Measurements from ENCODE around the gene CTDSP2. TPM values are rescaled to one million over a fixed set of nuclear protein-coding genes. Genes with fewer than 3 reads are reported as not detected.

The CTDSP2 gene
- total RNA-seq, 1 donor from 2014 or later, result 82.6 TPM

DNA sequence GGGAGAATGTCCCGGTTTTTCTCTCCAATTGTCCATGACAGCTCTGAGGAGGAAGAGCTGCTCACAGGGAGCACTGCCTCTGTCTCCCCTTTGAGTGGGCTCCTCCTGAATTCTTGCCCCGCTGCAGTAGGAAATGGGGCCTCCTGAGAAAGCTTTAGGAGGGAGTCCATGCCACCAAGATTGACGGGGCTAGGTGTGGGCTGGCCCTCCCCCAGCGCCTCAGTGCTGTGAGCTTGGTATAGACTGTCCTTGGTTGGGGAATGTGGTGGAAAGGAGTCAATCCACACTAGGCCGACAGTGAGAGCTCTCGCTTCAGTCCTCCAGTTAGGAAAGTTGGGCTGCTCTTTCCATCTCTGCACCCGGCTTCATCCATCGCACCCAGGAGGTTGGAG is 23.4 kb upstream of the CTDSP2 start:
- no peaks in the 10 kb centered on the region for H3K9me3 ChIP-seq (replicated peaks)
- intact Hi-C loops (cut with micrococcal nuclease), result no loop called here
- no peak for TF ChIP-seq CTCF (IDR thresholded peaks at IDR 0.05; ENCODE audit: borderline replicate concordance)
- no peak overlapping the region for H3K4me3 ChIP-seq
- no peak for DNase-seq
- H3K27me3 ChIP-seq (ENCODE audit: low read depth), result no peaks in the 10 kb centered on the region
- H3K4me1 ChIP-seq, result peaks cover 30% of the 10 kb centered on the region
- peak overlapping the region; percentile 78 for H3K27ac ChIP-seq (replicated peaks)
- H3K36me3 ChIP-seq, result no peaks in the 10 kb centered on the region

GRCh38 chr12:57869298-57869926 is 22.9 kb upstream of the CTDSP2 start:
- DNase-seq, result no peak
- no peak overlapping the region for H3K4me3 ChIP-seq

GRCh38 chr12:57868851-57869268 is 22.3 kb upstream of the CTDSP2 start:
- peaks cover 30% of the 10 kb centered on the region for H3K4me1 ChIP-seq
- no peaks in the 10 kb centered on the region for H3K36me3 ChIP-seq
- H3K27ac ChIP-seq (replicated peaks), result peak overlapping the region; percentile 78
- no peak for TF ChIP-seq CTCF (IDR thresholded peaks at IDR 0.05; ENCODE audit: borderline replicate concordance)
- DNase-seq, result no peak
- intact Hi-C loops (cut with micrococcal nuclease), result no loop called here
- H3K9me3 ChIP-seq (replicated peaks), result no peaks in the 10 kb centered on the region
- no peaks in the 10 kb centered on the region for H3K27me3 ChIP-seq (ENCODE audit: low read depth)
- H3K4me3 ChIP-seq, result no peak overlapping the region

More at GRCh38 chr12:57869298-57869926, 22.9 kb upstream of the CTDSP2 start:
- TF ChIP-seq CTCF (IDR thresholded peaks at IDR 0.05; ENCODE audit: borderline replicate concordance), result no peak
- H3K4me1 ChIP-seq, result peaks cover 30% of the 10 kb centered on the region
- intact Hi-C loops (cut with micrococcal nuclease), result no loop called here
- H3K36me3 ChIP-seq, result no peaks in the 10 kb centered on the region
- no peaks in the 10 kb centered on the region for H3K9me3 ChIP-seq (replicated peaks)
- H3K27ac ChIP-seq (replicated peaks), result peak overlapping the region; percentile 78
- H3K27me3 ChIP-seq (ENCODE audit: low read depth), result no peaks in the 10 kb centered on the region

DNA sequence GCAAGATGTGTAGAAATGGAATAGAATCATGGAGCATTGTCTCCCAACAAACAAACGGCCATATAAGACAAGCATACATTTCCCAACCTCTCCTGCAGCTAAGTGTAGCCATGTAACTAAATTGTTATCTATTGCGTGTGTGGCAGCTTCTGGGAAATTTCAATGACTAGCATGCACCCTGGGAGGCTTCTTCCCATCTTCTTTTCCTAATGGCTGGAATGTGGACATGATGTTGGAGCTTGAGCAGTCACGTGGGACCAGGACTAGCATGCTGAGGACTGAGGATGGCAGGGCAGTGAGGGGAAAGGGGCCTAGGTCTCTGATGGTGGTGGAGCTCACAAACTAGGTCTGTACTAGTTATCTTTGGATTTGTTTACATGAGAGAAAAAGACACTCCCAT is 21.7 kb upstream of the CTDSP2 start:
- peaks cover 28% of the 10 kb centered on the region for H3K4me1 ChIP-seq
- no peak overlapping the region for H3K4me3 ChIP-seq
- no peaks in the 10 kb centered on the region for H3K9me3 ChIP-seq (replicated peaks)
- no peaks in the 10 kb centered on the region for H3K27me3 ChIP-seq (ENCODE audit: low read depth)
- intact Hi-C loops (cut with micrococcal nuclease), result no loop called here
- no peak for DNase-seq
- H3K27ac ChIP-seq (replicated peaks), result peak overlapping the region; percentile 78
- no peaks in the 10 kb centered on the region for H3K36me3 ChIP-seq
- no peak for TF ChIP-seq CTCF (IDR thresholded peaks at IDR 0.05; ENCODE audit: borderline replicate concordance)

DNA sequence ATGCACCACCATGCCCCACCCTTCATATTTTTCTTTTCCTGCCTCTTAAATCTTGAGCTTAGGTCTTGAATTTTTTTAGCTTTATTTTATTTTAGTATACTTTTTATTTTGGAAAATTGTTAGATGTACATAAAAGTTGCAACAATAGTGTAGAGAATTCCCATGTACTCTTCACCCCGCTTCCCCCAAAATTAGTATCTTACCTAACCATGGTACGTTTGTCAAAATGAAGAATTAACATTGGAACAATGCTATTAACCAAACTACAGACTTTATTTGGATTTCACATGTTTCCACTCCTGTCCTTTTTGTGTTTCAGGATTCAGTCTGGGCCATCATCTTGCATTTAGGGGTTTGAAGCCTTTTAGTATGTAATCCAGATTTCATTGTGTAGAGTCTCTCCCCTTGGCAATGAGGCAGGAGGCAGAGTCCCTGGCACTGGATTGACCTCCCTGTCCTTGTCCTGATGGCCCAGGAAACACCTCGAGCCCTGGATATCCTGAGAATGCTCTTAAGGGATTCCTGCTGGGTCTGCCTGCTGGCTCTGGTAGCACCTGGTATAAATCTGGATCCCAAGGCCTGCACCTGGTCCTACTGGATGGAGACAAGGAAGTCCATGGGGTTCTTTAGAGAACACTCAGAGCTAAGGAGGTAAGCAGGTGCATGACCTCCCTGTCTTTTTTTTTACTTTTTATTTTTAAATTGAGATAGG is 19.9 kb upstream of the CTDSP2 start:
- Histone ChIP-seq H3K4me1 (peaks cover 28% of the 10 kb centered on the region), H3K27me3 (ENCODE audit: low read depth) (no peaks in the 10 kb centered on the region), H3K4me3 (no peak overlapping the region), H3K36me3 (no peaks in the 10 kb centered on the region), H3K27ac (replicated peaks) (peak overlapping the region; percentile 95), H3K9me3 (replicated peaks) (no peaks in the 10 kb centered on the region)
- DNase-seq, result no peak
- no peak for TF ChIP-seq CTCF (IDR thresholded peaks at IDR 0.05; ENCODE audit: borderline replicate concordance)
- intact Hi-C loops (cut with micrococcal nuclease), result no loop called here
